Endometrial microvascular endothelial cells (primary cell): ENCODE data around the gene ZNF418. TPM values are rescaled to one million over a fixed set of nuclear protein-coding genes. Genes with fewer than 3 reads are reported as not detected.
"Not testable (repeated sequence)": the region's sequence is repeated elsewhere in the genome, so short reads cannot be mapped to it uniquely, and the experiment has no call there.

Source experiments
- in situ Hi-C: cut with HindIII; loops from 2 replicates; pipeline ENCODE4 v1.10.0; 2017; ENCODE audit warnings: low sequenced_read_pairs, low pct_unique_long_range_greater_than_20kb; ENCODE audit errors: inconsistent ontology term
- total RNA-seq: library from RNA; depleted of rRNA; stranded (reverse); fragments of >200 nt; gene quantifications from one replicate; pipeline ENCODE4 v1.2.3, GENCODE V29; 2015; ENCODE audit errors: inconsistent ontology term

Gene ZNF418
- total RNA-seq, 1 donor from 2014 or later = under 0.01 TPM

- in situ Hi-C loops = no loop called here
Observed at GRCh38 chr19:57903618-57904184, 31.5 kb downstream of the ZNF418 start.

GRCh38 chr19:57900311-57900710 lies 34.9 kb downstream of the ZNF418 start:
- in situ Hi-C loops = no loop called here

- in situ Hi-C loops = not testable (repeated sequence)
Observed at GRCh38 chr19:57890706-57891105, 44.5 kb downstream of the ZNF418 start.

GRCh38 chr19:57888560-57889231 lies 46.5 kb downstream of the ZNF418 start, which contains the start of gene ZNF814:
Gene ZNF814, minus strand, starts transcription at chr19:57889037. Its CDS starts 235 bp downstream, at chr19:57888802.
- in situ Hi-C loops = no loop called here

- in situ Hi-C loops = no loop called here
Observed at GRCh38 chr19:57888107-57888559, 47.1 kb downstream of the ZNF418 start.

- in situ Hi-C loops = no loop called here
Observed at GRCh38 chr19:57887195-57887941, 47.8 kb downstream of the ZNF418 start.

GRCh38 chr19:57886046-57886445 lies 49.2 kb downstream of the ZNF418 start:
- in situ Hi-C loops = no loop called here

- in situ Hi-C loops = not testable (repeated sequence)
Observed at GRCh38 chr19:57873883-57874799, 61.1 kb downstream of the ZNF418 start.

- in situ Hi-C loops = no loop called here
Observed at GRCh38 chr19:57872450-57872849, 62.8 kb downstream of the ZNF418 start.

Other genes with a start within 250 kb of the ZNF418 start
- gene ZNF154, start 226.2 kb downstream of the ZNF418 start, total RNA-seq = under 0.01 TPM
- 4.1 TPM for gene ZNF671, start 207.8 kb downstream of the ZNF418 start, total RNA-seq
- 6.3 TPM for gene ZNF776, start 188.6 kb downstream of the ZNF418 start, total RNA-seq
- gene ZNF586, start 165.7 kb downstream of the ZNF418 start, total RNA-seq = 11.5 TPM
- 3.4 TPM for gene ZNF552, start 120.5 kb downstream of the ZNF418 start, total RNA-seq
- 7.4 TPM for gene ZNF587B, start 105.1 kb downstream of the ZNF418 start, total RNA-seq
- 35.4 TPM for gene ZNF587, start 85.5 kb downstream of the ZNF418 start, total RNA-seq
- gene ZNF814, start 46.4 kb downstream of the ZNF418 start, total RNA-seq = 1.7 TPM
- 4.8 TPM for gene ZNF417, start 18.8 kb downstream of the ZNF418 start, total RNA-seq
- 0.84 TPM for gene ZNF256, start 12.3 kb upstream of the ZNF418 start, total RNA-seq
- gene C19orf18, start 39.1 kb upstream of the ZNF418 start, total RNA-seq = not detected
- gene ZNF606, start 67.4 kb upstream of the ZNF418 start, total RNA-seq = 11.5 TPM
- not detected for gene ZSCAN1, start 98.6 kb upstream of the ZNF418 start, total RNA-seq
- not detected for gene ZNF135, start 123.9 kb upstream of the ZNF418 start, total RNA-seq
- gene ZSCAN18, start 162.8 kb upstream of the ZNF418 start, total RNA-seq = 4.8 TPM
- gene ZNF329, start 215.4 kb upstream of the ZNF418 start, total RNA-seq = 7.2 TPM
- gene ZNF274, start 247.7 kb upstream of the ZNF418 start, total RNA-seq = 13.9 TPM